GM11168 (cell line): Measurements from ENCODE around the gene APLP2.
"Not testable (repeated sequence)": the region's sequence is repeated elsewhere in the genome, so short reads cannot be mapped to it uniquely, and the experiment has no call there.

Experiments
- in situ Hi-C: fragments of 300-500 bp; cut with MboI; formaldehyde crosslinking; loops from one replicate; pipeline ENCODE4 v1.12.0; 2022; ENCODE audit warnings: low sequenced_read_pairs; ENCODE audit not compliant: unreplicated experiment

APLP2 gene

DNA sequence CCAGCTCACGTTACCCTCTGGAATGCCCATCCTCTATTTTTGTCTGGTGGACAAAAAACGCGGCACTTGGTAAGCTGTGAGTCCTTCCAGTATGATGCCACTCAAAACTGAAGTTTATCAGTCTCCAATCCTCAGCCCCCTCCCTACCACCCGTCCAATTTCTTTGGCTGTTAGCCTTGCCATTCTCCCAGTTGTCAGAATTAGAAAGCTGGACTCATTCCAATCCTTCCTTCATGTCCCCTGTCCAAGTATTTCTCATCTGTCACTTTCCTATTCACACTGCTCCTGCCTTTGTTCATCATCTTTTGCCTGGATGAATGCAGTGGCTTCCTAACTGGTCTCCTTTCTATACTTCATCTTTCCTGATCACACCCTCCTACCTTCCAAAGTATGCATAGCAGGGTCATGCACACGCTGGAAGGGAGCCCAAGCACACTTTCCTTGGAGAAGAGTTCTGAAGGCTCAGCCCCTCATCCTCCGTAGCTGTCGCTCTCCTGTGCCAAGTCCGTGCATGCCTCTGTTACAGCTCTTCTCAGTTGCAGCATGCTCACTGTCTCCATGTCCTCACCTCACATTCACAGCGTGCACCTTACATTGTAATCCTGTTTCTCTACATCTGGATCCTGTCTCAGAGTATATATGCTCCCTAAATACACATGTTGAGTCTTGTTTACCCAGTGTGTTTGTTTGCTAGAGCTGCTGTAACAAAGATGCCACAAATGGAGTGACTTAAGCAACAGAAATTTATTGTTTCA, 19.4 kb downstream of the APLP2 start:
- in situ Hi-C loops = no loop called here

- in situ Hi-C loops = no loop called here
These were observed 20.0 kb downstream of the APLP2 start for GRCh38 chr11:130089674-130090073.

DNA sequence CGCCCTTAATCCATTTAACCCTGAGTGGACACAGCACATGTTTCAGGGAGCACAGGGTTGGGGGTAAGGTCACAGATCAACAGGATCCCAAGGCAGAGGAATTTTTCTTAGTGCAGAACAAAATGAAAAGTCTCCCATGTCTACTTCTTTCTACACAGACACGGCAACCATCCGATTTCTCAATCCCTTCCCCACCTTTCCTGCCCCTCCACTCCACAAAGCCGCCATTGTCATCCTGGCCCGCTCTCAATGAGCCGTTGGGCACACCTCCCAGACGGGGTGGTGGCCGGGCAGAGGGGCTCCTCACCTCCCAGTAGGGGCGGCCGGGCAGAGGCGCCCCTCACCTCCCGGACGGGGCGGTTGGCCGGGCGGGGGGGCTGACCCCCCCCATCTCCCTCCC, 20.8 kb downstream of the APLP2 start:
- in situ Hi-C loops = not testable (repeated sequence)

GRCh38 chr11:130091169-130091568, 21.5 kb downstream of the APLP2 start:
- in situ Hi-C loops = not testable (repeated sequence)

GRCh38 chr11:130092661-130093060, 23.0 kb downstream of the APLP2 start:
- in situ Hi-C loops = no loop called here

DNA sequence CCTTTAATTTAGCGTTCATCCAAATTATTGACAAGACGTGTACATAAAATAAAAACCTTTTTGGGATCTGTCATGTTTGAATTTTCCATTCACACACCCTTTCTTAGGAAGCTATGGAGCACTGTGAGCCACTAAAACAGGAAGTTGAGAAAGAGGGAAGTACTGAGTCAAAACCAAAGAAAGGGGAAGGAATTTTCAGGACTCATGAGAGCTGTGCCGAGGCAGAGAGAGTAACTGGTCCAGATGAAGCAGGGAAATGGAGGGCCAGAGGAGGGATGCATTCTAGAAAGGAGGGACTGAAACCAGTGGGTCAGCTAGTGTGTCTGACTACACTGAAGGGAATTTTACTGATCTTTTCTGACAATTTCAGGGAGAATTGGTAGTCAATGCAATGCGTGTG, 24.9 kb downstream of the APLP2 start:
- in situ Hi-C loops = no loop called here

GRCh38 chr11:130095326-130095725, 25.6 kb downstream of the APLP2 start:
- in situ Hi-C loops = no loop called here

- in situ Hi-C loops = no loop called here
These were observed 26.3 kb downstream of the APLP2 start for GRCh38 chr11:130096042-130096441.

GRCh38 chr11:130096823-130097222, 27.1 kb downstream of the APLP2 start:
- in situ Hi-C loops = no loop called here

DNA sequence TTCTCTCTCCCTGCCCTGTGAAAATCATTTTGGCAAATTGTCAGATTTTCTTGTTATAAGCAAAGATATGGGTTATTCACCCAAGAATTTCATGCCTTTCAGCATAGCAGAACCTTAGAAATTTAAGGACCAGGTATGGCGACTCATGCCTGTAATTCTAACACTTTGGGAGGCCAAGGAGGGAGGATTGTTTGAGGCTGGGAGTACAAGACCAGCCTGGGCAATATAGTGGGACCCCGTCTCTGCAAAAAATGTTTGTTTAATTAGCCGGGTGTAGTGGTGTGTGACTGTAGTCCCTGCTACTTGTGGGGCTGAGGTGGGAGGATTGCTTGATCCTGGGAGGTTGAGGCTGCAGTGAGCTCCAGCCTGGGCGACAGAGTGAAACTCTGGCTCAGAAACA, 27.6 kb downstream of the APLP2 start:
- in situ Hi-C loops = no loop called here

GRCh38 chr11:130099356-130099755, 29.7 kb downstream of the APLP2 start:
- in situ Hi-C loops = no loop called here

- in situ Hi-C loops = no loop called here
These were observed 30.8 kb downstream of the APLP2 start for GRCh38 chr11:130100381-130101095.

DNA sequence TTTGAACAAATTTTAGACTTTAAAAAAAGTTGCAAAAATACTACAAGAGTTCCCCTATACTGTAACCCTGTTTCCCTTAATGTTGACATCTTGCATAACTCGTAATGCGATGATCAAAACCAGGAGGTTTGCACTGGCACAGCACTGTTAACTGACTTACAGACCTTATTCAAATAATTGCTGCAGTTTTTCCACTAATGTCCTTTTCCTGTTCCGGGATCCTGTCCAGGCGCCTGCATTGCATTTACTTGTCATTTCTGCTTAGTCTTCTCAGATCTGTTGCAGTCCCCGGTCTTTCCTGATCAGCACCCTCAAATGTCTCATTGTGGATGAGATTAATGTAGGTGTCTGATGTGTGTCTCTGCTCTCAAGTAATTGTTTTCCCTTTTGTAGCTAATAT, 32.0 kb downstream of the APLP2 start:
- in situ Hi-C loops = no loop called here

- in situ Hi-C loops = no loop called here
These were observed 32.9 kb downstream of the APLP2 start for GRCh38 chr11:130102301-130103249.

- in situ Hi-C loops = no loop called here
These were observed 33.7 kb downstream of the APLP2 start for GRCh38 chr11:130103296-130103814.

GRCh38 chr11:130106381-130106780, 36.7 kb downstream of the APLP2 start:
- in situ Hi-C loops = no loop called here

GRCh38 chr11:130108671-130109070, 39.0 kb downstream of the APLP2 start:
- in situ Hi-C loops = not testable (repeated sequence)

DNA sequence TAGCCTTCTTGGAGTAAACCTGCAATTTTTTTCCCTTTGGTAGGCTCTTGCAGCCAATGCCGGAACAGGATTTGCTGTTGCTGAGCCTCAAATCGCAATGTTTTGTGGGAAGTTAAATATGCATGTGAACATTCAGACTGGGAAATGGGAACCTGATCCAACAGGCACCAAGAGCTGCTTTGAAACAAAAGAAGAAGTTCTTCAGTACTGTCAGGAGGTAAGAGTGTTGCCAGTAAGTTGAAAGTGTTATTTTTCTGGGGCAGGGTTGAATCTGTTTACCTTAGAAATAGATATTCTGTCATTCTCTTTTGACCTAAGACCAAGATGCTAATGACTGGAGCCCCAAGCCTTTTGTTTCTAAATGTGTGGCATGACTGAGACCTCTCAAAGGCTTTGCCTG, 39.7 kb downstream of the APLP2 start:
- in situ Hi-C loops = no loop called here

DNA sequence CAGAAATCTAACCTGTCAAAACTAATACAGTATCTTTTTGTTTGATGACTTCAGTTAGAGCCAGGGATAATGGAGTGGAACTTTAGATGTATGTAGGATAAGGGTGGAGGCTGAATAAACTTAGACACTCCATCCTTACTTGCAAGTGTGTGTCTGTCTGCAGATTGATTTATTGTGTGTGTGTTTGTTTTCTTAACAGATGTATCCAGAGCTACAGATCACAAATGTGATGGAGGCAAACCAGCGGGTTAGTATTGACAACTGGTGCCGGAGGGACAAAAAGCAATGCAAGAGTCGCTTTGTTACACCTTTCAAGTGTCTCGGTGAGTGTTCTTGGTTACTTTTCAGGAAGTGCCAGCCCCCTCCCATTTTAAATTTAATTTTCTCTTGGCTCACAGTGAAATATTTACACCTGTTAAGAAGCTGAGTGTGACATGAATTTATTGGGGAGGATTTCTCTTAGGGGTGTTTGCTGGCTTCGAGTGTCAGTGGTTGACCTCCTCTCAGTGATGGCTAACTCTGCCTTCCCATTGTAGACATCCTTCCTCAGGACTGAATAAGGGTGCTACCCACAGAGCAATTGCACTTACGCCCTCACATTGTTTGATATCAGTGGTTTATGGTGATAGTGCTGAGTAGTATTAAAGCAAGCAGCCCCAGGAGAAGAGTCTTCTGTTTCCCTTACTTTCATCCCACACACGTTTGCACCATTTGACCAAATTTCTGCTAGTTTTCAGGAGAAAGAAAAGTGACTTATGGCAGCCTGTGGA, 40.8 kb downstream of the APLP2 start:
- in situ Hi-C loops = no loop called here
